Measurements from ENCODE around the gene HEPACAM.

Gene HEPACAM

GRCh38 chr11:124884869-124885479 is 50.9 kb downstream of the HEPACAM start (continued):
- TF ChIP-seq CSRNP3 (CRISPR knock-in tag; IDR thresholded peaks at IDR 0.05) (no peak), TCF4 (CRISPR knock-in tag; IDR thresholded peaks at IDR 0.05; ENCODE audit: borderline replicate concordance) (no peak)

- ATAC-seq = no peak
- no peak for TF ChIP-seq SNAI2 (CRISPR knock-in tag; IDR thresholded peaks at IDR 0.05)
- TF ChIP-seq PPARA (CRISPR knock-in tag; IDR thresholded peaks at IDR 0.05; ENCODE audit: borderline replicate concordance) = no peak
- no peak for TF ChIP-seq PATZ1 (CRISPR knock-in tag; IDR thresholded peaks at IDR 0.05; ENCODE audit: borderline replicate concordance)
- TF ChIP-seq ARNTL (CRISPR knock-in tag; IDR thresholded peaks at IDR 0.05; ENCODE audit: borderline replicate concordance, low read depth) = no peak
Measured at GRCh38 chr11:124884340-124884739, 51.5 kb downstream of the HEPACAM start.

GRCh38 chr11:124882339-124883071 is 53.3 kb downstream of the HEPACAM start:
- no peak for ATAC-seq
- TF ChIP-seq ZFP3 (CRISPR knock-in tag; IDR thresholded peaks at IDR 0.05) (no peak), ESRRG (CRISPR knock-in tag; IDR thresholded peaks at IDR 0.05) (no peak), ARNTL (CRISPR knock-in tag; IDR thresholded peaks at IDR 0.05; ENCODE audit: borderline replicate concordance, low read depth) (no peak), CSDC2 (CRISPR knock-in tag; IDR thresholded peaks at IDR 0.05) (no peak), CSRNP3 (CRISPR knock-in tag; IDR thresholded peaks at IDR 0.05) (no peak), RARB (CRISPR knock-in tag; IDR thresholded peaks at IDR 0.05) (no peak), OSR1 (CRISPR knock-in tag; IDR thresholded peaks at IDR 0.05) (no peak), CREB5 (CRISPR knock-in tag; IDR thresholded peaks at IDR 0.05; ENCODE audit: low read depth) (no peak), PATZ1 (CRISPR knock-in tag; IDR thresholded peaks at IDR 0.05; ENCODE audit: borderline replicate concordance) (no peak), PPARA (CRISPR knock-in tag; IDR thresholded peaks at IDR 0.05; ENCODE audit: borderline replicate concordance) (no peak)

GRCh38 chr11:124880958-124881357 is 54.9 kb downstream of the HEPACAM start:
- no peak for ATAC-seq
- TF ChIP-seq CSRNP3 (CRISPR knock-in tag; IDR thresholded peaks at IDR 0.05) (no peak), ESRRG (CRISPR knock-in tag; IDR thresholded peaks at IDR 0.05) (no peak), BACH2 (CRISPR knock-in tag; IDR thresholded peaks at IDR 0.05; ENCODE audit: borderline replicate concordance) (no peak), CREB5 (CRISPR knock-in tag; IDR thresholded peaks at IDR 0.05; ENCODE audit: low read depth) (no peak), CSDC2 (CRISPR knock-in tag; IDR thresholded peaks at IDR 0.05) (no peak), ZFP30 (CRISPR knock-in tag; IDR thresholded peaks at IDR 0.05) (no peak), POU6F1 (CRISPR knock-in tag; IDR thresholded peaks at IDR 0.05; ENCODE audit: borderline replicate concordance, low read depth) (no peak), PPARA (CRISPR knock-in tag; IDR thresholded peaks at IDR 0.05; ENCODE audit: borderline replicate concordance) (no peak), TCF4 (CRISPR knock-in tag; IDR thresholded peaks at IDR 0.05; ENCODE audit: borderline replicate concordance) (no peak), ZC3H10 (CRISPR knock-in tag; IDR thresholded peaks at IDR 0.05) (no peak), PATZ1 (CRISPR knock-in tag; IDR thresholded peaks at IDR 0.05; ENCODE audit: borderline replicate concordance) (no peak)
